ENCODE data around the gene C18orf32. TPM values are rescaled to one million over a fixed set of nuclear protein-coding genes. Genes with fewer than 3 reads are reported as not detected.

The C18orf32 gene
- total RNA-seq, 1 donor from 2014 or later = 32.9 TPM

GRCh38 chr18:49447810-49448745, 39.0 kb downstream of the C18orf32 start:
- DNase-seq (no peak), ATAC-seq (ENCODE audit: low read depth) (no peak)
- POLR2A ChIA-PET = no interaction called here
- peaks cover 6% of the 10 kb centered on the region for H3K4me1 Mint-ChIP-seq
- peaks cover 49% of the 10 kb centered on the region for H3K36me3 Mint-ChIP-seq (ENCODE audit: low read depth)
- H3K27ac Mint-ChIP-seq = no peak overlapping the region
- CTCF ChIA-PET = interaction anchor here (0.6 to 1.7 kb wide), 3 partner anchors 39 to 1003 kb away, joined by 3 to 4 read pairs (median 3); partner anchors contain the start of gene C18orf32
- intact Hi-C loops (cut with micrococcal nuclease) = loop anchor here (1.0 to 10.0 kb wide), 3 partner anchors 673 to 971 kb away; no protein-coding TSS in a partner anchor
- no peak overlapping the region for H3K4me3 Mint-ChIP-seq
- H3K9me3 Mint-ChIP-seq = peaks cover 12% of the 10 kb centered on the region
- no peak for TF ChIP-seq CTCF (IDR thresholded peaks at IDR 0.05)
- H3K27me3 Mint-ChIP-seq = no peaks in the 10 kb centered on the region

- intact Hi-C loops (cut with micrococcal nuclease) = loop anchor here (5.0 to 10.0 kb wide), 2 partner anchors 672 to 969 kb away; no protein-coding TSS in a partner anchor
- Mint-ChIP-seq H3K36me3 (ENCODE audit: low read depth) (peaks cover 37% of the 10 kb centered on the region), H3K4me3 (no peak overlapping the region), H3K4me1 (peaks cover 13% of the 10 kb centered on the region), H3K27ac (no peak overlapping the region), H3K9me3 (peaks cover 8% of the 10 kb centered on the region), H3K27me3 (no peaks in the 10 kb centered on the region)
- no peak for ATAC-seq (ENCODE audit: low read depth)
- TF ChIP-seq CTCF (IDR thresholded peaks at IDR 0.05) = no peak
- CTCF ChIA-PET = interaction anchor here (0.7 to 1.7 kb wide), 3 partner anchors 40 to 772 kb away, joined by 3 to 6 read pairs (median 4); partner anchors contain the start of gene C18orf32
- POLR2A ChIA-PET = interaction anchor here (0.9 kb wide), 1 partner anchor 41 kb away, joined by 3 read pairs; the partner anchor contains the start of gene C18orf32
- no peak for DNase-seq
Measured at GRCh38 chr18:49446481-49446880, 40.6 kb downstream of the C18orf32 start.

- Mint-ChIP-seq H3K27ac (no peak overlapping the region), H3K4me3 (no peak overlapping the region), H3K27me3 (no peaks in the 10 kb centered on the region), H3K36me3 (ENCODE audit: low read depth) (peaks cover 27% of the 10 kb centered on the region), H3K9me3 (peaks cover 8% of the 10 kb centered on the region), H3K4me1 (peaks cover 15% of the 10 kb centered on the region)
- CTCF ChIA-PET = no interaction called here
- TF ChIP-seq CTCF (IDR thresholded peaks at IDR 0.05) = no peak
- DNase-seq = no peak
- no peak for ATAC-seq (ENCODE audit: low read depth)
- intact Hi-C loops (cut with micrococcal nuclease) = loop anchor here (10.0 kb wide), 1 partner anchor 670 kb away; no protein-coding TSS in a partner anchor
- POLR2A ChIA-PET = no interaction called here
Measured at GRCh38 chr18:49444581-49444980, 42.5 kb downstream of the C18orf32 start.

- Mint-ChIP-seq H3K4me1 (peaks cover 16% of the 10 kb centered on the region), H3K27me3 (no peaks in the 10 kb centered on the region), H3K36me3 (ENCODE audit: low read depth) (peaks cover 22% of the 10 kb centered on the region), H3K4me3 (no peak overlapping the region), H3K27ac (no peak overlapping the region), H3K9me3 (peaks cover 5% of the 10 kb centered on the region)
- TF ChIP-seq CTCF (IDR thresholded peaks at IDR 0.05) = no peak
- intact Hi-C loops (cut with micrococcal nuclease) = loop anchor here (10.0 kb wide), 1 partner anchor 669 kb away; no protein-coding TSS in a partner anchor
- POLR2A ChIA-PET = no interaction called here
- CTCF ChIA-PET = no interaction called here
- DNase-seq (no peak), ATAC-seq (ENCODE audit: low read depth) (no peak)
Measured at GRCh38 chr18:49443837-49444236, 43.2 kb downstream of the C18orf32 start.

- Mint-ChIP-seq H3K4me3 (no peak overlapping the region), H3K4me1 (peaks cover 30% of the 10 kb centered on the region), H3K9me3 (no peaks in the 10 kb centered on the region), H3K27me3 (no peaks in the 10 kb centered on the region), H3K36me3 (ENCODE audit: low read depth) (peaks cover 5% of the 10 kb centered on the region), H3K27ac (no peak overlapping the region)
- POLR2A ChIA-PET = no interaction called here
- no peak for TF ChIP-seq CTCF (IDR thresholded peaks at IDR 0.05)
- ATAC-seq (ENCODE audit: low read depth) (no peak), DNase-seq (no peak)
- intact Hi-C loops (cut with micrococcal nuclease) = loop anchor here (10.0 kb wide), 1 partner anchor 667 kb away; no protein-coding TSS in a partner anchor
- CTCF ChIA-PET = no interaction called here
Measured at GRCh38 chr18:49441338-49441938, 45.6 kb downstream of the C18orf32 start.

Measured in activated B cell treated with CpG ODN at 0.5 μM for 24 hours (primary cell).